HG03039 (cell line): ENCODE measurements around the gene CES4A.
"Not testable (repeated sequence)": the region's sequence is repeated elsewhere in the genome, so short reads cannot be mapped to it uniquely, and the experiment has no call there.

ENCODE experiments used
- ATAC-seq: cut with Tn5 transposase; IDR thresholded peaks from one replicate; pipeline ENCODE4 v1.9.1; 2021; ENCODE audit warnings: mild to moderate bottlenecking, moderate library complexity; ENCODE audit not compliant: unreplicated experiment

The CES4A gene

GRCh38 chr16:66955363-66956153 lies 32.8 kb upstream of the CES4A start:
- ATAC-seq, result not testable (repeated sequence)

- not testable (repeated sequence) for ATAC-seq
Measured at GRCh38 chr16:66956154-66956457, 32.3 kb upstream of the CES4A start.

DNA sequence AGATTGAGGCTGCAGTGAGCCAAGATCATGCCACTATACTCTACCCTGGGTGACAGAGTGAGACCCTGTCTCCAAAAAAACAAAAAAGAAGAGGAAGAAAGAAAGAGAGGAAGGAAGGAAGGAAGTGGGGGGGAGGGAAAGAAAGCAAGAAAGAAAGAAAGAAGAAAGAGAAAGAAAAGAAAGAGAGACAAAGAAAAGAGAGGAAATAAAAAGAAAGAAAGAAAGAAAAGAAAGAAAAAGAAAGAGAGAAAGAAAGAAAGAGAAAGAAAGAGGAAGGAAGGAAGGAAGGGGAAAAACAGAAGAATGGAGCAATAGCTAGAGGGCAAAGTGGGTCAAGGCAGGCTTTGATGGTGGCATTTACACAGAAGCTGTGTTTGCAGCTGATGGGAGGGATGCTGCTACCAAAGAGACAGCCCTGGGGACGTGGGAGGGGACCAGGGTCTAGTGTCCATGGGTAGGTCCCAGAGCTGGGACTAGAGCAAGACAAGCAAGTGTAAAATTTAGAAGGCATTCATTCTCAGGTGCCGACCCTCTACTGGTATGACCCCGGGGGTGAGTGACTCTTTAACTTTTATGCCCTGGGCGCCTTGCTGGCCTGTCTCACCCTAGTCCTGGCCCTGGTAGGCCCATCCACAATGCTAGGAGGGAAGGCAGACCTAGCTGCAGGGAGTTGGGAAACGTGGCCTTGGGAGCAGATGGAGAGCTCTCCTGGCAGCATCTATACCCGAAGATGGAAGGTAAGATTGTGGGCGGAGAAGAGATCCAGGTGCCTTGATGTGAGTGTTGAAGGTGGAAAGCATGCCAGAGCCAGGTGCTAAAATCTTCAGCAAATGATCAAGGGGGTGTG lies 29.3 kb upstream of the CES4A start:
- no peak for ATAC-seq

GRCh38 chr16:66959704-66960161 lies 28.7 kb upstream of the CES4A start:
- ATAC-seq, result no peak

- ATAC-seq, result no peak
Measured at GRCh38 chr16:66960270-66960669, 28.1 kb upstream of the CES4A start.

DNA sequence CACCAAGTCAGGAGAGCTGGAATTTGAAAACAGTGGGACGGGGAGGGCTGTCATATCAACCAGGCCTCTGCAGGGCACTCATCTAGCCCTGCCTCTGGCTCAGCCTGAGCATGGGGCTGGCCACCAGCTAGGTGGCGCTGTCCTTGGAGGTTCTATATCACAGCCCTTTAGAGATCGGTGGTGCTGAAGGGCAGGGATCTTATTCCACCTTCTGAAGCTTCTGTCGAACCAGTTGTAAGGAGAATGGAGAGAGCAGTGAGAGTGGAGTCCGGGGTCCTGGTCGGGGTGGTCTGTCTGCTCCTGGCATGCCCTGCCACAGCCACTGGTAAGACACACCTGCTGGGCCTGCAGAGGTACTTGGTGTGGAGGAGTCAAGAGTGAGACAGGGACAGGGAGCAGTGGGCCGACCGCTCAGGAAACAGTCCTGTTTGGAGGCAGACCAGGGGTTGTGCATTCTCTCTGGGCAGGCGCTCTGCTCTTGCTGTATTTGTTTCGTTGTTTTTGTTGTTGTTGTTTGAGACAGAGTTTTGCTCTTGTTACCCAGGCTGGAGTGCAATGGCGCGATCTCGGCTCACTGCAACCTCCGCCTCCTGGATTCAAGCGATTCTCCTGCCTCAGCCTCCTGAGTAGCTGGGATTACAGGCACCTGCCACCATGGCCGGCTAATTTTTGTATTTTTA lies 27.2 kb upstream of the CES4A start, which contains the start of gene CES3:
CES3 (plus strand) TSS at position 202 of the 680 bp plus-strand sequence; CDS start at position 244, 42 bp downstream.
- ATAC-seq, result no peak

GRCh38 chr16:66961914-66962313 lies 26.5 kb upstream of the CES4A start:
- ATAC-seq, result no peak

DNA sequence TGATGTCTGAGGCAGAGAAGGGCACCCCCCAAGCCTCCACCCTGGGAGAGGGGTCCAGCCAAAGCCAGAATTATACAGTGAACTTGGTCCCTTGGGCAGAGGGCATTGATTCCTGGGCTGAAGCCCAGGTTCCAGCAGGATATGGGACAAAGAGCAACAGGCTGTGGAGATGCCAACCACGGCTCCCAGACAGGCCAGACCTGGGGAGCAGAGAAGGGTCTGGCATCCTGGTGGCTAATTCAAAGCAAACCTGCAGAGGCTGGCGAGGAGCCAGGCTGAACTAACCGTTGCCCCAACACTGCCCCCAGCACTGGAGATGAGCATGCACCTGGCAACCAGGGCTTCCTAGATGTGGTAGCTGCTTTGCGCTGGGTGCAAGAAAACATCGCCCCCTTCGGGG lies 24.3 kb upstream of the CES4A start:
- no peak for ATAC-seq

GRCh38 chr16:66968847-66969246 lies 19.5 kb upstream of the CES4A start:
- ATAC-seq, result no peak

- no peak for ATAC-seq
Measured at GRCh38 chr16:66970775-66971720, 17.3 kb upstream of the CES4A start.

- no peak for ATAC-seq
Measured at GRCh38 chr16:66972983-66973382, 15.4 kb upstream of the CES4A start.

DNA sequence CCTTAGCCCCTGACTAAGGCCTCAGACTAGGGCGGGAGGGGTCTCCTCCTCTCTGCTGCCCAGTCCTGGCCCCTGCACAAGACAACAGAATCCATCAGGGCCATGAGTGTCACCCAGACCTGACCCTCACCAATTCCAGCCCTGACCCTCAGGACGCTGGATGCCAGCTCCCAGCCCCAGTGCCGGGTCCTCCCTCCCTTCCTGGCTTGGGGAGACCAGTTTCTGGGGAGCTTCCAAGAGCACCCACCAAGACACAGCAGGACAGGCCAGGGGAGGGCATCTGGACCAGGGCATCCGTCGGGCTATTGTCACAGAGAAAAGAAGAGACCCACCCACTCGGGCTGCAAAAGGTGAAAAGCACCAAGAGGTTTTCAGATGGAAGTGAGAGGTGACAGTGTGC lies 14.7 kb upstream of the CES4A start:
- ATAC-seq, result no peak

GRCh38 chr16:66974156-66974931 lies 14.0 kb upstream of the CES4A start:
- ATAC-seq, result not testable (repeated sequence)

DNA sequence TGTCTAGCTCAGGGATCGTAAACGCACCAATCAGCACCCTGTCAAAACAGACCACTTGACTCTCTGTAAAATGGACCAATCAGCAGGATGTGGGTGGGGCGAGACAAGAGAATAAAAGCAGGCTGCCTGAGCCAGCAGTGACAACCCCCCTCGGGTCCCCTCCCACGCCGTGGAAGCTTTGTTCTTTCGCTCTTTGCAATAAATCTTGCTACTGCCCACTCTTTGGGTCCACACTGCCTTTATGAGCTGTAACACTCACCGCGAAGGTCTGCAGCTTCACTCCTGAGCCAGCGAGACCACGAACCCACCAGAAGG lies 13.5 kb upstream of the CES4A start:
- ATAC-seq, result not testable (repeated sequence)

DNA sequence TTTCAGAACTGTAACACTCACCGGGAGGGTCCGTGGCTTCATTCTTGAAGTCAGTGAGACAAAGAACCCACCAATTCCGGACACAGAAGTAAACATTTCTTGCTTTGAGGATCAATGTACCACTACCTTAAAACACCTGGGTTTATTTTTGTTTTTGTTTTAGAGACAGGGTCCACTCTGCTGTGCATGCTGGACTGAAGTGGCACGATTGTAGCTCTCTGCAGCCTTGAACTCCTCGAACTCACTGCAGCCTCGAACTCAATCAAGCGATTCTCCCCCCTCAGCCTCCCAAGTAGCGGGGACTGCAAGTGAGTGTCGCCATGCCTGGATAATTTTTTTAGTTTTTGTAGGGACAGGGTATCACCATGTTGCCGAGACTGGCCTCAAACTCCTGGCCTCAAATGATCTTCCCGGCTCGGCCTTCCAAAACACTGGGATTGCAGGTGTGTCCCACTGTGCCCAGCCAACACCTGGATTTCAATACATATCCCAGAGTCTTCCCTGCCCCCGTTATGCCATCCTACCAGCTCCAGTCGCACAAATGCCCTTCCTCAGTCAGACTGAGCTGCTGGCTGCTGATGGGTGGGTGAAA lies 13.0 kb upstream of the CES4A start:
- no peak for ATAC-seq

- ATAC-seq, result no peak
Measured at GRCh38 chr16:66976746-66977145, 11.6 kb upstream of the CES4A start.

GRCh38 chr16:66977341-66978113 lies 10.9 kb upstream of the CES4A start:
- peak; percentile 53 for ATAC-seq

- no peak for ATAC-seq
Measured at GRCh38 chr16:66979011-66979717, 9.2 kb upstream of the CES4A start.
